ENCODE data around the gene PDE8A.
"Not testable (repeated sequence)": the region's sequence is repeated elsewhere in the genome, so short reads cannot be mapped to it uniquely, and the experiment has no call there.

The PDE8A gene

GRCh38 chr15:85178308-85178707 lies 196.7 kb downstream of the PDE8A start:
- no peak for DNase-seq (ENCODE audit: extremely low read depth, insufficient read length)
- Histone ChIP-seq H3K27me3 (replicated peaks; ENCODE audit: control insufficient read depth, insufficient read depth, low read length) (no peaks in the 10 kb centered on the region; the same call in 1 of the 2 replicates), H3K4me3 (replicated peaks; ENCODE audit: low read depth, low read length) (no peak overlapping the region), H3K36me3 (ENCODE audit: control insufficient read depth, insufficient read depth, low read length) (no peaks in the 10 kb centered on the region)
- TF ChIP-seq, protein P1, sequence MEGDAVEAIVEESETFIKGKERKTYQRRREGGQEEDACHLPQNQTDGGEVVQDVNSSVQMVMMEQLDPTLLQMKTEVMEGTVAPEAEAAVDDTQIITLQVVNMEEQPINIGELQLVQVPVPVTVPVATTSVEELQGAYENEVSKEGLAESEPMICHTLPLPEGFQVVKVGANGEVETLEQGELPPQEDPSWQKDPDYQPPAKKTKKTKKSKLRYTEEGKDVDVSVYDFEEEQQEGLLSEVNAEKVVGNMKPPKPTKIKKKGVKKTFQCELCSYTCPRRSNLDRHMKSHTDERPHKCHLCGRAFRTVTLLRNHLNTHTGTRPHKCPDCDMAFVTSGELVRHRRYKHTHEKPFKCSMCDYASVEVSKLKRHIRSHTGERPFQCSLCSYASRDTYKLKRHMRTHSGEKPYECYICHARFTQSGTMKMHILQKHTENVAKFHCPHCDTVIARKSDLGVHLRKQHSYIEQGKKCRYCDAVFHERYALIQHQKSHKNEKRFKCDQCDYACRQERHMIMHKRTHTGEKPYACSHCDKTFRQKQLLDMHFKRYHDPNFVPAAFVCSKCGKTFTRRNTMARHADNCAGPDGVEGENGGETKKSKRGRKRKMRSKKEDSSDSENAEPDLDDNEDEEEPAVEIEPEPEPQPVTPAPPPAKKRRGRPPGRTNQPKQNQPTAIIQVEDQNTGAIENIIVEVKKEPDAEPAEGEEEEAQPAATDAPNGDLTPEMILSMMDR (IDR thresholded peaks at IDR 0.05; ENCODE audit: insufficient read depth, low read length, poor library complexity, severe bottlenecking), result no peak

DNA sequence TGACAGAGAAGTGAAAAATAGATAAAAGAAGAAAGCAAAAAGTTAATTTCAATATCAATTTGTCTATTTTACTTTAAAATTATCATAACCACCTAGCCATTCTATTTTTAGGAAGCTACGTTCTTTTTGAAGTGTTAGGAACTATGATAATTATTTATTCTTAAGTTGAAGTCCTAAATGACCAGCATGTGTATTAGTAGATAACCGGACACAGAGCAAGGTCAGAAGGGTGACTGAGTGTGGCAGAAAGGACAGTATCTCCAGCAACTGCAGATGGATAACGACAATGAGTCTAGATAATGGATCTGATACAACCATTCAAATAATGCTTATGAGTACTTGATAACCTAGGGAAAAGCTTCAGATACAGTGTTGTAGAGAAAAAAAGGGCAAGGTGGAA lies 198.0 kb downstream of the PDE8A start:
- no peaks in the 10 kb centered on the region for H3K36me3 ChIP-seq (ENCODE audit: control insufficient read depth, insufficient read depth, low read length)
- no peak for DNase-seq (ENCODE audit: extremely low read depth, insufficient read length)
- no peaks in the 10 kb centered on the region; the same call in 1 of the 2 replicates for H3K27me3 ChIP-seq (replicated peaks; ENCODE audit: control insufficient read depth, insufficient read depth, low read length)
- TF ChIP-seq, protein P1 (IDR thresholded peaks at IDR 0.05; ENCODE audit: insufficient read depth, low read length, poor library complexity, severe bottlenecking), result no peak
- no peak overlapping the region for H3K4me3 ChIP-seq (replicated peaks; ENCODE audit: low read depth, low read length)

DNA sequence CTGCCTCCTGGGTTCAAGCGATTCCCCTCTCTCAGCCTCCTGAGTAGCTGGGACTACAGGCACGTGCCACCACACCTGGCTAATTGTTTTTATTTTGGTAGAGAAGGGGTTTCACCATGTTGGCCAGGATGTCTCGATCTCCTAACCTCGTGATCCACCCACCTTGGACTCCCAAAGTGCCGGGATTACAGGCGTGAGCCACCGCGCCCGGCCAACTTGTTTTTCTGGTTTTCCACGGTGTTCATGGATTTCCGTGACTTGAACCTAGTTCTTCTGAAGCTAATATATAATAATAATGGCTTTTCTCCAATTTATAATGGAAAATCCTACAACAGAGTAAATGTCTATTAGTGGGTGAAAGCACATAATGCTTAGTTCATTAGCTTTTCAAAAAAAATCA lies 203.7 kb downstream of the PDE8A start:
- not testable (repeated sequence) for H3K4me3 ChIP-seq (replicated peaks; ENCODE audit: low read depth, low read length); H3K36me3 ChIP-seq (ENCODE audit: control insufficient read depth, insufficient read depth, low read length); H3K27me3 ChIP-seq (replicated peaks; ENCODE audit: control insufficient read depth, insufficient read depth, low read length); DNase-seq (ENCODE audit: extremely low read depth, insufficient read length)

- not testable (repeated sequence) for H3K36me3 ChIP-seq (ENCODE audit: control insufficient read depth, insufficient read depth, low read length); DNase-seq (ENCODE audit: extremely low read depth, insufficient read length); H3K4me3 ChIP-seq (replicated peaks; ENCODE audit: low read depth, low read length); H3K27me3 ChIP-seq (replicated peaks; ENCODE audit: control insufficient read depth, insufficient read depth, low read length)
Observed at GRCh38 chr15:85188171-85188577, 206.5 kb downstream of the PDE8A start.
